ENCODE data around the gene SOX18.

DNA sequence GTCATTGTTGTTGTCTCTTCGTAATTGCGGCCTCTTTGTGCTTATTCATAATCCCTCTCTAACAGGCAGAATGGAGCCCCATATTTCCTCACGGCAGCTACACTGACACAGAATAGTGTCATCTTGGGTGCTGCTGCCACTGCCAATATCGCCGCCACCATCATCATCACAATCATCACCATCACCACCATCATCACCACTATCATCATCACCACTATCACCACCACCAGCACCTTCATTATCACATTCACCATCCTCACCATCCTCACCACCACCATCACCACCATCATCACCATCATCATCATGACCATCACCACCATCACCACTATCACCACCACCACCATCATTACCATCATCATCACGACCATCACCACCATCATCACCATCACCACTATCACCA, 47.1 kb upstream of the SOX18 start:
- TF ChIP-seq, protein P1, sequence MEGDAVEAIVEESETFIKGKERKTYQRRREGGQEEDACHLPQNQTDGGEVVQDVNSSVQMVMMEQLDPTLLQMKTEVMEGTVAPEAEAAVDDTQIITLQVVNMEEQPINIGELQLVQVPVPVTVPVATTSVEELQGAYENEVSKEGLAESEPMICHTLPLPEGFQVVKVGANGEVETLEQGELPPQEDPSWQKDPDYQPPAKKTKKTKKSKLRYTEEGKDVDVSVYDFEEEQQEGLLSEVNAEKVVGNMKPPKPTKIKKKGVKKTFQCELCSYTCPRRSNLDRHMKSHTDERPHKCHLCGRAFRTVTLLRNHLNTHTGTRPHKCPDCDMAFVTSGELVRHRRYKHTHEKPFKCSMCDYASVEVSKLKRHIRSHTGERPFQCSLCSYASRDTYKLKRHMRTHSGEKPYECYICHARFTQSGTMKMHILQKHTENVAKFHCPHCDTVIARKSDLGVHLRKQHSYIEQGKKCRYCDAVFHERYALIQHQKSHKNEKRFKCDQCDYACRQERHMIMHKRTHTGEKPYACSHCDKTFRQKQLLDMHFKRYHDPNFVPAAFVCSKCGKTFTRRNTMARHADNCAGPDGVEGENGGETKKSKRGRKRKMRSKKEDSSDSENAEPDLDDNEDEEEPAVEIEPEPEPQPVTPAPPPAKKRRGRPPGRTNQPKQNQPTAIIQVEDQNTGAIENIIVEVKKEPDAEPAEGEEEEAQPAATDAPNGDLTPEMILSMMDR (IDR thresholded peaks at IDR 0.05 in 8 of 11, conservative IDR thresholded peaks at IDR 0.05 in 3 of 11), result no peak
- TF ChIP-seq POLR2AphosphoS5 (IDR thresholded peaks at IDR 0.05) (no peak), POLR2A (IDR thresholded peaks at IDR 0.05) (no peak)

Data from spleen (tissue), 7 donors.